ENCODE results near the gene VPS37B. TPM values are rescaled to one million over a fixed set of nuclear protein-coding genes. Genes with fewer than 3 reads are reported as not detected.
A peak's percentile ranks its signal among the peaks of the same experiment; 100 is the strongest.

Gene VPS37B
- total RNA-seq, 4 donors from 2014 or later: 35.6 to 66.1 (median 63.5) TPM

DNA sequence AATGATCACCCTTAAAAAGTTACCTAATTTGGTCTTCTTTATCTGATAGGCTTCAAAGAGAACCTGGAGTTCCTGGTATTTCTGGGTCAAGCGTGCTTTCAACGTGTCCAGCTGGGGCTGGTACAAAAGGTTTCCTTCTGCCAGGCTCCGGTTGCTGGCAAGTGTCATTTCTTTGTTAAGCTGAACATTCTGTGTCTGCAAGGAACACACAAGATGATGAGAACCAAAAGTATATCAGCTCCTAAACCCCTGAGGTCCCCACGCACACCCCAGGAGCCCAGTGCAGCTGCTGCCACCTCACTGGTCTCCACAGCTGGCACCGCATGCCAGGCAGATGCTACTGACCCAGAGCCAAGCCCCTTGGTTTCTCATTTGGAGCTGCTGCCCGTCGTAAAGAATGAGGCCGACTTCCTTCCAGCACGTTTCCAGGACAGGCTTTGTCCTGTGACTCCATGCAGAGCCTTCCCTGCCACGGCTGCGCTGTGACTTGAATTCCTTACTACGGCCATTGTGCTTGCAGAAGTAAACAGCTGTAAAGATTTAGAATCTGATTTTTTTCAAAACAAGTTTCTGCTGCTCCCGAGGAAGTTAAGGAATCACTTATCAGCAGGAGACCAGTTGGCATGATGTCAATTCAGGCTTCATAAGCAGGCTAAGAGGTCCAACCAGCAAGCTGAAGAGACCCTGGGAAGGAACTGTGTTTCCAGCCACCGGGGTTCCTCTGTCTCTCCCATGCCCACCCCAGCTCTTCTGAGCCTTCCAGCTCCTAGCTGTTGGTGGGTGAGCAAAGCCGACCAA lies 24.9 kb downstream of the VPS37B start:
- peak overlapping the region; percentile 88 to 92 (median 92) for H3K27ac ChIP-seq
- peak overlapping the region in 1 of 3 donors; percentile 12 for H3K4me3 ChIP-seq (replicated peaks in 1 of 3)
- no peaks in the 10 kb centered on the region for H3K9me3 ChIP-seq
- H3K4me1 ChIP-seq: peaks cover 56 to 60% of the 10 kb centered on the region in 2 donors
- H3K36me3 ChIP-seq: peaks cover 28 to 38% of the 10 kb centered on the region in 2 donors
- no peaks in the 10 kb centered on the region for H3K27me3 ChIP-seq
- intact Hi-C loops (cut with DNase I): no loop called here
- DNase-seq: peak; percentile 76 to 80
- peak in 1 of 2 donors; percentile 43 for TF ChIP-seq POLR2A (IDR thresholded peaks at IDR 0.05)
- TF ChIP-seq, protein P1, sequence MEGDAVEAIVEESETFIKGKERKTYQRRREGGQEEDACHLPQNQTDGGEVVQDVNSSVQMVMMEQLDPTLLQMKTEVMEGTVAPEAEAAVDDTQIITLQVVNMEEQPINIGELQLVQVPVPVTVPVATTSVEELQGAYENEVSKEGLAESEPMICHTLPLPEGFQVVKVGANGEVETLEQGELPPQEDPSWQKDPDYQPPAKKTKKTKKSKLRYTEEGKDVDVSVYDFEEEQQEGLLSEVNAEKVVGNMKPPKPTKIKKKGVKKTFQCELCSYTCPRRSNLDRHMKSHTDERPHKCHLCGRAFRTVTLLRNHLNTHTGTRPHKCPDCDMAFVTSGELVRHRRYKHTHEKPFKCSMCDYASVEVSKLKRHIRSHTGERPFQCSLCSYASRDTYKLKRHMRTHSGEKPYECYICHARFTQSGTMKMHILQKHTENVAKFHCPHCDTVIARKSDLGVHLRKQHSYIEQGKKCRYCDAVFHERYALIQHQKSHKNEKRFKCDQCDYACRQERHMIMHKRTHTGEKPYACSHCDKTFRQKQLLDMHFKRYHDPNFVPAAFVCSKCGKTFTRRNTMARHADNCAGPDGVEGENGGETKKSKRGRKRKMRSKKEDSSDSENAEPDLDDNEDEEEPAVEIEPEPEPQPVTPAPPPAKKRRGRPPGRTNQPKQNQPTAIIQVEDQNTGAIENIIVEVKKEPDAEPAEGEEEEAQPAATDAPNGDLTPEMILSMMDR (IDR thresholded peaks at IDR 0.05): no peak
- WGBS, 2 donors: 20 to 23% methylated on average over 15 of the region's 15 CpGs

DNA sequence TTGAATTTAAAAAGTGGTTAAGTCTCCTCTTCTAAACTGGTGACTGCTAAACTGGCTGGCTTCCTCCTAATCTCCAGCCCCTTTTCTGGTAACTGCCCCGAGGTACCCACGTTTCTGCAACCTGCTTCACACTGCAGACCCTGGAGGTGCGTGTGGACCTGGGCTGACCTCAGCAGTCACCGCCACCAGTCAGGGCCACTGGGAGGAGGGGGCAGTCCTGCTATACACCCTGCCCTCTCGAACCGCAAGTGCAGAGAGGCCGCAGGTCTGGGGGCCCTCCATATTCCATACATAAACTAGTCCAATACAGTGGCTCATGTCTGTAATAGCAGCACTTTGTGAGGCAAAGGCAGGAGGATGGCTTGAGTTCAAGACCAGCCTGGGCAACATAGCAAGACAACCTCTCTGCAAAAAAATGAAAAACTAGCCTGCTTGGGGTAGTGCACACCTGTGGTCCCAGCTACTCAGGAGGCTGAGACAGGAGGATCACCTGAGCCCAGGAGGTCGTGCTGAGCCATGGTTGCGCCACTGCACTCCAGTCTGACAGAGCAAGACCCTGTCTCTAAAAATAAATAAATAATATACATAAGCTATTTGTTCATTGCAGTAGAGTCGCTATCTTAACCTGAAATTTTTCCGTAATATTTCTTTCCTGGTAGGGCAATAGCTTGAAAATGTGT lies 25.6 kb downstream of the VPS37B start:
- peaks cover 52 to 53% of the 10 kb centered on the region in 2 donors for H3K4me1 ChIP-seq
- no peak overlapping the region for H3K4me3 ChIP-seq (replicated peaks in 1 of 3)
- H3K36me3 ChIP-seq: peaks cover 28 to 42% of the 10 kb centered on the region in 2 donors
- no peak for TF ChIP-seq POLR2A (IDR thresholded peaks at IDR 0.05)
- TF ChIP-seq, protein P1 (IDR thresholded peaks at IDR 0.05): no peak
- WGBS, 2 donors: 84 to 90% methylated on average over 11 of the region's 11 CpGs
- peak in 1 of 2 donors; percentile 5 for DNase-seq
- H3K27ac ChIP-seq: peak overlapping the region; percentile 88 to 92 (median 92)
- intact Hi-C loops (cut with DNase I): no loop called here
- H3K27me3 ChIP-seq: no peaks in the 10 kb centered on the region
- H3K9me3 ChIP-seq: no peaks in the 10 kb centered on the region

DNA sequence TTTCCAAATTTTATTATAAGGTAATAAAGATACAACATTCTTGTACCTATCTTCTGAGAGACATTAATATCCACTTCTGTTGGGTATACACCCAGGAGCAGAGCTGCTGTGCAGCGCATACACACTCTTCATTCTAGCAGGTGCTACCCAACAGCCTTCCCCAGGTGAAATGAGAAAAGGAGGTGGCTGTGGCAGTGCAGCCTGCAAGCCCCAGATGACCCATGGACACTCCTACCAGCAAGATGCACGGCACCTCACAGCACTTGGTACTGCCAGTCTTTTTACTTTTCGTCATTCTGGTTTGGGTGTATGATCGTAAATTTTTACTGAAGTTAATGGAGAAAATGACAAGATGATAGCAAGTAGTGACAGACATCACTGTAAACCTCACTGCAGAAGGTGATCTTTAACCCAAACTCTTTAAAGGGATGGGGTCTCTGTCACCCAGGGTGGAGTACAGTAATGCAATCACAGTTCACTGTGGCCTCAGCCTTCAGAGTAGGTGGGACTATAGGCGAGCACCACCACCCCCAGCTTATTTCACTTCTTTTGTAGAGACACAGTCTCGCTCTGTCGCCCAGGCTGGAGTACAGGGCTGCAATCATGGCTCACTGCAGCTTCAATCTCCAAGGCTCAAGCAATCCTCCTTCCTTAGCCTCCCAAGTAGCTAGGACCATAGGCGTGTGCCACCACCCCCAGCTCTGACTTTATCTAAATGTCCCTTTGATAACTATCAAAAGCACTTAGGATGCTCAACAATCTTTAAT lies 26.5 kb downstream of the VPS37B start:
- WGBS, 2 donors: 93 to 97% methylated on average over 8 of the region's 8 CpGs
- Histone ChIP-seq H3K9me3 (no peaks in the 10 kb centered on the region), H3K27ac (peak overlapping the region; percentile 88 to 92 (median 92)), H3K4me3 (replicated peaks in 1 of 3) (no peak overlapping the region), H3K27me3 (no peaks in the 10 kb centered on the region), H3K4me1 (peaks cover 45 to 49% of the 10 kb centered on the region in 2 donors), H3K36me3 (peaks cover 28 to 44% of the 10 kb centered on the region in 2 donors)
- peak in 1 of 2 donors; percentile 1 for DNase-seq
- no peak for TF ChIP-seq POLR2A (IDR thresholded peaks at IDR 0.05)
- intact Hi-C loops (cut with DNase I): no loop called here

DNA sequence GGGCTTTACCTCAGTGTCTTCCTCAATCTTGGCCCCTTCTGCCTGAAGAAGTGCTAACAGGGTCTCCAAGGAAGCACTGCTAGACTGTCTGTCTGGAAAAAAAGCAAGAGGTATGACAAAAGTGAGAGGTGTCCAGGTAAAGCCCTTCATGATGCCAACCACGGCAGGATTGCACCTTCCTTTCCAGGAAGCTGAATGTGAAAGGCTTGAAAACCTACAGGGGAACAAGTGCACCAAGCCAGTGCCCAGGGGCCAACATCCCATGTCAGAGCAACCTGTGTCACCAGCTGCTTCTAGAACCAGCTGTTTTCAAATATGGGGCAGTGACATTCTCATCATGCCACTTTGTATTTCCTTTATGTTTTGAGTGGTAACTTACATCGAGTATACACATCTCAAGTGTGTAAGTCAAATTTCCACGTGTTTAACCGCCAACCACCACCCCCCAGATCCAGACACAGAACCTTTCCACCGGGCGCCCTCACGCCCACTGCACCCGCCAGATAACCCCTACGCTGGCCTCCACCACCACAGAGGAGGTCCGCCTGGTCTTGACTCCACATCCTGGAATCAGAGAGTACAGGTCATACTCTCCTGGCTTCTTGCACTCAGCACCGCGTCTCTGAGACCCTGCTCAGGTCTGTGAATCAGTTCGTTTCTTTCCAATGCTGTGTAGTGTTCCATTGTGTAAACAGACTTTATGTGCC lies 27.3 kb downstream of the VPS37B start:
- peaks cover 28 to 45% of the 10 kb centered on the region in 2 donors for H3K36me3 ChIP-seq
- H3K27me3 ChIP-seq: no peaks in the 10 kb centered on the region
- no peaks in the 10 kb centered on the region for H3K9me3 ChIP-seq
- intact Hi-C loops (cut with DNase I): no loop called here
- no peak for TF ChIP-seq POLR2A (IDR thresholded peaks at IDR 0.05)
- TF ChIP-seq, protein P1 (IDR thresholded peaks at IDR 0.05): no peak
- 90 to 92% methylated on average over 13 of the region's 13 CpGs for WGBS, 2 donors
- DNase-seq: peak in 1 of 2 donors; percentile 2
- no peak overlapping the region for H3K4me3 ChIP-seq (replicated peaks in 1 of 3)
- H3K4me1 ChIP-seq: peaks cover 39 to 46% of the 10 kb centered on the region in 2 donors
- H3K27ac ChIP-seq: peak overlapping the region in 1 of 3 donors; percentile 49
